Measurements from ENCODE around the gene PHAF1.

PHAF1 gene

GRCh38 chr16:67180166-67180565, 70.4 kb downstream of the PHAF1 start:
- DNase-seq (ENCODE audit: low read depth): no peak

- DNase-seq (ENCODE audit: low read depth): peak; percentile 83
These were observed 71.6 kb downstream of the PHAF1 start for GRCh38 chr16:67181346-67181745.

- DNase-seq (ENCODE audit: low read depth): no peak
These were observed 72.5 kb downstream of the PHAF1 start for GRCh38 chr16:67182288-67182687.

- no peak for DNase-seq (ENCODE audit: low read depth)
These were observed 73.5 kb downstream of the PHAF1 start for GRCh38 chr16:67183284-67183626.

- DNase-seq (ENCODE audit: low read depth): peak; percentile 96
These were observed 74.1 kb downstream of the PHAF1 start, which contains the start of gene MATCAP1 for GRCh38 chr16:67183627-67184452. TSS of gene MATCAP1 (minus strand) at chr16:67183963. CDS start at chr16:67180610, 3,353 bp downstream.

- no peak for DNase-seq (ENCODE audit: low read depth)
These were observed 74.8 kb downstream of the PHAF1 start for GRCh38 chr16:67184453-67184994.

GRCh38 chr16:67184995-67185650, 75.4 kb downstream of the PHAF1 start:
- peak; percentile 82 for DNase-seq (ENCODE audit: low read depth)

- no peak for DNase-seq (ENCODE audit: low read depth)
These were observed 76.0 kb downstream of the PHAF1 start for GRCh38 chr16:67185651-67186134.

- DNase-seq (ENCODE audit: low read depth): no peak
These were observed 76.8 kb downstream of the PHAF1 start for GRCh38 chr16:67186550-67186950.

- no peak for DNase-seq (ENCODE audit: low read depth)
These were observed 77.6 kb downstream of the PHAF1 start for GRCh38 chr16:67187175-67187890.

- no peak for DNase-seq (ENCODE audit: low read depth)
These were observed 78.6 kb downstream of the PHAF1 start for GRCh38 chr16:67188323-67188722.

- DNase-seq (ENCODE audit: low read depth): no peak
These were observed 79.1 kb downstream of the PHAF1 start for GRCh38 chr16:67188798-67189197.

GRCh38 chr16:67190041-67190440, 80.3 kb downstream of the PHAF1 start, which contains the start of gene EXOC3L1:
TSS of gene EXOC3L1 (minus strand) at chr16:67190136. CDS start at chr16:67189676, 460 bp downstream.
- DNase-seq (ENCODE audit: low read depth): no peak

- no peak for DNase-seq (ENCODE audit: low read depth)
These were observed 81.0 kb downstream of the PHAF1 start for GRCh38 chr16:67190448-67191399.

- DNase-seq (ENCODE audit: low read depth): no peak
These were observed 81.8 kb downstream of the PHAF1 start for GRCh38 chr16:67191411-67191994.

- peak; percentile 82 for DNase-seq (ENCODE audit: low read depth)
These were observed 82.4 kb downstream of the PHAF1 start, which contains the start of gene E2F4 for GRCh38 chr16:67191995-67192681. TSS of gene E2F4 (plus strand) at chr16:67192155. CDS start at chr16:67192228, 73 bp downstream.

- DNase-seq (ENCODE audit: low read depth): no peak
These were observed 83.1 kb downstream of the PHAF1 start for GRCh38 chr16:67192781-67193361.

- DNase-seq (ENCODE audit: low read depth): no peak
These were observed 83.8 kb downstream of the PHAF1 start for GRCh38 chr16:67193536-67193935.

- DNase-seq (ENCODE audit: low read depth): no peak
These were observed 84.5 kb downstream of the PHAF1 start for GRCh38 chr16:67194260-67194659.

GRCh38 chr16:67195676-67196075, 85.9 kb downstream of the PHAF1 start:
- DNase-seq (ENCODE audit: low read depth): no peak

Measured in stromal cell of bone marrow (primary cell).